ENCODE results near the gene NOTCH1. TPM values are rescaled to one million over a fixed set of nuclear protein-coding genes. Genes with fewer than 3 reads are reported as not detected.
"Not testable (repeated sequence)": the region's sequence is repeated elsewhere in the genome, so short reads cannot be mapped to it uniquely, and the experiment has no call there.

The NOTCH1 gene
- total RNA-seq, 2 donors from 2014 or later = 71.6 to 84.2 TPM

GRCh38 chr9:136585531-136586120, 39.8 kb upstream of the NOTCH1 start:
- DNase-seq (no peak), ATAC-seq (replicated peaks in 1 of 2) (no peak)
- peaks cover 14% of the 10 kb centered on the region for H3K4me1 Mint-ChIP-seq (ENCODE audit: low read depth)
- H3K9me3 Mint-ChIP-seq = no peaks in the 10 kb centered on the region
- H3K27me3 Mint-ChIP-seq (ENCODE audit: low read depth) = no peaks in the 10 kb centered on the region
- H3K4me3 Mint-ChIP-seq = no peak overlapping the region
- no peak overlapping the region for H3K27ac Mint-ChIP-seq
- H3K36me3 Mint-ChIP-seq (ENCODE audit: insufficient read depth in 2 of 2) = no peaks in the 10 kb centered on the region

DNA sequence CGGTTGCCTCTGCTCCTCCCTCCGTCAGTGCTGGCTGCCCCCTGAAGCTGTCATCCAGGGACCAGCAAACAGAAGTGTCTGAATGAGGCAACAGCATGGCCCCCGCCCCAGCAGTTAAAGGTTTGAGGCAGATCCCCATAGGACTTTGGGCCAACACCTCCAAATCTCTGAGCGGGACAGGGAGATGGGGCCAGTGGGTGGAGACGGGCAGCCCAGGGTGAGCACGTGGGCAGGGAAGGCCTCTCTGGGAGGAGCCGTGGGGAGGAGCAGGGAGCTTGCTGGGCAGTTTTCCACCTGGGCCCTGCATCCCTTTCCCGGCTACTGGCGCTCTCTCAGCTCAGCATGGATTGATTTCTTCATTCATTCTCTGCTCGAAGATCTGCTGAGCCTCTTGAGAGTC, 39.1 kb upstream of the NOTCH1 start:
- ATAC-seq (replicated peaks in 1 of 2) (no peak), DNase-seq (no peak)
- Mint-ChIP-seq H3K4me1 (ENCODE audit: low read depth) (peaks cover 15% of the 10 kb centered on the region), H3K27me3 (ENCODE audit: low read depth) (no peaks in the 10 kb centered on the region), H3K36me3 (ENCODE audit: insufficient read depth in 2 of 2) (no peaks in the 10 kb centered on the region), H3K27ac (no peak overlapping the region), H3K9me3 (no peaks in the 10 kb centered on the region), H3K4me3 (no peak overlapping the region)

GRCh38 chr9:136584401-136584932, 38.6 kb upstream of the NOTCH1 start:
- ATAC-seq (replicated peaks in 1 of 2) = no peak
- Mint-ChIP-seq H3K9me3 (peaks cover 2 to 3% of the 10 kb centered on the region in 2 donors), H3K4me3 (no peak overlapping the region), H3K27me3 (ENCODE audit: low read depth) (no peaks in the 10 kb centered on the region), H3K4me1 (ENCODE audit: low read depth) (peaks cover 20% of the 10 kb centered on the region), H3K36me3 (ENCODE audit: insufficient read depth in 2 of 2) (peaks cover 0 to 2% of the 10 kb centered on the region in 2 donors), H3K27ac (no peak overlapping the region)
- no peak for DNase-seq

- no peak for DNase-seq
- Mint-ChIP-seq H3K27ac (no peak overlapping the region), H3K9me3 (peaks cover 2 to 3% of the 10 kb centered on the region in 2 donors), H3K4me1 (ENCODE audit: low read depth) (peaks cover 15% of the 10 kb centered on the region), H3K27me3 (ENCODE audit: low read depth) (no peaks in the 10 kb centered on the region), H3K36me3 (ENCODE audit: insufficient read depth in 2 of 2) (peaks cover 0 to 2% of the 10 kb centered on the region in 2 donors), H3K4me3 (no peak overlapping the region)
- ATAC-seq (replicated peaks in 1 of 2) = no peak
These were observed 37.3 kb upstream of the NOTCH1 start for GRCh38 chr9:136582977-136583735.

GRCh38 chr9:136581614-136582447, 36.0 kb upstream of the NOTCH1 start:
- H3K27me3 Mint-ChIP-seq (ENCODE audit: low read depth) = no peaks in the 10 kb centered on the region
- H3K36me3 Mint-ChIP-seq (ENCODE audit: insufficient read depth in 2 of 2) = peaks cover 0 to 2% of the 10 kb centered on the region in 2 donors
- DNase-seq (no peak), ATAC-seq (replicated peaks in 1 of 2) (no peak)
- no peak overlapping the region for H3K27ac Mint-ChIP-seq
- H3K9me3 Mint-ChIP-seq = peaks cover 2 to 3% of the 10 kb centered on the region in 2 donors
- H3K4me3 Mint-ChIP-seq = no peak overlapping the region
- peaks cover 14% of the 10 kb centered on the region for H3K4me1 Mint-ChIP-seq (ENCODE audit: low read depth)

- H3K4me3 Mint-ChIP-seq; H3K36me3 Mint-ChIP-seq (ENCODE audit: insufficient read depth in 2 of 2); DNase-seq; H3K27me3 Mint-ChIP-seq (ENCODE audit: low read depth); ATAC-seq (replicated peaks in 1 of 2); H3K9me3 Mint-ChIP-seq: not testable (repeated sequence)
- H3K27ac Mint-ChIP-seq = peak overlapping the region; percentile 18
- H3K4me1 Mint-ChIP-seq (ENCODE audit: low read depth) = peaks cover 14% of the 10 kb centered on the region
These were observed 33.9 kb upstream of the NOTCH1 start for GRCh38 chr9:136579650-136580219.

DNA sequence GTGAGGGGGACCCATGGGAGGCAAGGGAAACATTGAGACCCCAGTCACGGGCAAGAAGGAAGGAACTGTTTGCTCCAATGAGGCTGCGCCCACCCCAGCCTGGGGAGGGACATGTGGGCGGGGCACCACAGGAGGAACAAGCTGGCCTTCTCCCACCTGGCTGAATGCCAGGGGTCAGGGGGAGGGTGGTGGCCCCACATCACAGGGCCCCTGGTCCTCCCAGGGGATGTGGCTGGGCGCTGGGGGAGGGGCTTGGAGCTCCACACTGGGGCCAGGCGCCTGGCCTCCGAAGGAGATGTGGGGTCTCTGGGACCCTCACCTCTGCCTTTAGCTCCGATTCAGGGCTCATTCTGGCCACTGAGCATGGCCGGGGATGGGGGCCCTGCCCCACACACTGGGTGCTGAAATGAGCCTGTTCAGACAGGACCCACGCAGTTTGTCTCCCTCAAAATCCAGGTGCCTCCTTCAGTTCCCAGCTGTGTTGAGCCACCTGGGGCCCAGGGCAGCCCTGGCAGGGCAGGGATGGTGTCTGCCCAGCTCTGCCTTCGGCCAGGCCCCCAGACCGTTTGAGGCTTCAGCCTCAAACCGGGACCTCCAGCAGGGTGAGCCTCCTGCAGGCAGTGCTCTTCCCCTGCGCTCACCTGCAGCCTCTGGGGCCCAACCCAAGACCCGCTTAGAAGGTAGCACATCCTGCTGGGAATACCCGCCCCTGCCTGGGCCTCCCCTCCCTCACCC, 33.2 kb upstream of the NOTCH1 start:
- H3K4me3 Mint-ChIP-seq = no peak overlapping the region
- H3K27ac Mint-ChIP-seq = no peak overlapping the region
- H3K9me3 Mint-ChIP-seq = peaks cover 2 to 3% of the 10 kb centered on the region in 2 donors
- peak in 1 of 2 donors; percentile 23 for ATAC-seq (replicated peaks in 1 of 2)
- H3K27me3 Mint-ChIP-seq (ENCODE audit: low read depth) = no peaks in the 10 kb centered on the region
- H3K36me3 Mint-ChIP-seq (ENCODE audit: insufficient read depth in 2 of 2) = peaks cover 0 to 2% of the 10 kb centered on the region in 2 donors
- peaks cover 14% of the 10 kb centered on the region for H3K4me1 Mint-ChIP-seq (ENCODE audit: low read depth)
- DNase-seq = no peak

GRCh38 chr9:136578626-136578914, 32.7 kb upstream of the NOTCH1 start:
- Mint-ChIP-seq H3K4me1 (ENCODE audit: low read depth) (peaks cover 14% of the 10 kb centered on the region), H3K36me3 (ENCODE audit: insufficient read depth in 2 of 2) (peaks cover 0 to 2% of the 10 kb centered on the region in 2 donors), H3K27ac (no peak overlapping the region), H3K27me3 (ENCODE audit: low read depth) (no peaks in the 10 kb centered on the region), H3K4me3 (no peak overlapping the region), H3K9me3 (peaks cover 2 to 3% of the 10 kb centered on the region in 2 donors)
- DNase-seq (no peak), ATAC-seq (replicated peaks in 1 of 2) (no peak)

DNA sequence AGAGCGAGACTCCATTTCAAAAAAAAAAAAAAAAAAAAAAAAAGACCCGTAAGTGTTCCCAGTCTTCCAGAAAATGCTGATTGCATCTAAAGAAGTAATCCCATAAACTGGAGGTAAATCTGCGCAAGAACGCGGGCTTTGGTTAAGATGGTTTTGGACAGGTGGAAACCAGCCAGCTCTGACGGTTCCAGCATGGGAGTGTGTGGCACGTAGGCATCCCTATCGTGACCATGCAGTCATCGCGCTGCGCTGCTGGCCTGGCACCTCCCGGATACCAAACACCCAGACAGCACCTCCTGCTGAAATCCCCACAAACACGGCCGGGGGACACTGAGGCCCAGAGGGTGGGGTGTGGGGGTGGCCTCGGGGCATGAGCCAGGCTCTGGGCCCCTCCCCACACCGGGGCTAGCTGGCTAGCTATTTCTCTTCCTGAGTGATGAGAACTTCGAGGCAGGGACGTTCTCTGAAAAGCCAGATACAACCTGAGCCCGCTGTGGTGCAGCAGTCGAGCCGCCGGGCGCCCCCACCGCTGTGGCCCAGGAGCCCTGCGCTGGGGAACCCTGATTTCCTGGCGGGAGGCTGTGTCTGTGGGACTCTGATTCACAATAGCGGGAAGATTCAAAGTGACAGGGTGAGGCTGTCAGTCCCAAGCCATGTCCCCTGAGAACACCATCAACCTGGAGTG, 32.2 kb upstream of the NOTCH1 start:
- Mint-ChIP-seq H3K27me3 (ENCODE audit: low read depth) (no peaks in the 10 kb centered on the region), H3K9me3 (peaks cover 2 to 3% of the 10 kb centered on the region in 2 donors), H3K36me3 (ENCODE audit: insufficient read depth in 2 of 2) (peaks cover 0 to 2% of the 10 kb centered on the region in 2 donors), H3K4me3 (no peak overlapping the region), H3K27ac (no peak overlapping the region), H3K4me1 (ENCODE audit: low read depth) (peaks cover 14% of the 10 kb centered on the region)
- ATAC-seq (replicated peaks in 1 of 2) = peak in 1 of 2 donors; percentile 25
- no peak for DNase-seq

DNA sequence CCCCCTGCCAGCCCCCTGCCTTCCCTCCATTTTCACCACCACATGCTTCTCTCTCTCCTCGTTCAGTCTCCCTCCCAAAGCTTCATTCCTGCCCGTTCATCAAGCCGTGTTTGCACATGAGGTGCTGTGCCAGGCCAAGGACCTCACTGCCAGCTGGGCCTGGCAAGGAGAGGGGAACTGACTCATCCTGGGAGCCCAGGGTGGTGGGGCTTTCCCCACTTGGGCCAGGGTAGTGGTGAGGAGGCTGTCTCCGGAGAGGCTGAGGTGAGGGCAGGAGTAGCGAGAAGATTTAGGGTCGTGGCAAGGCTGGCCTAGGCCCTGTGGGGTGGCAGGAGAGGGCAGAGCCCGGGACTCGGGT, 30.4 kb upstream of the NOTCH1 start:
- ATAC-seq (replicated peaks in 1 of 2) (peak; percentile 73 to 74), DNase-seq (peak; percentile 19 to 36)
- peaks cover 0 to 2% of the 10 kb centered on the region in 2 donors for H3K36me3 Mint-ChIP-seq (ENCODE audit: insufficient read depth in 2 of 2)
- no peaks in the 10 kb centered on the region for H3K27me3 Mint-ChIP-seq (ENCODE audit: low read depth)
- H3K27ac Mint-ChIP-seq = no peak overlapping the region
- H3K4me1 Mint-ChIP-seq (ENCODE audit: low read depth) = peaks cover 14% of the 10 kb centered on the region
- peaks cover 2 to 3% of the 10 kb centered on the region in 2 donors for H3K9me3 Mint-ChIP-seq
- H3K4me3 Mint-ChIP-seq = no peak overlapping the region

- Mint-ChIP-seq H3K4me1 (ENCODE audit: low read depth) (peaks cover 14% of the 10 kb centered on the region), H3K27ac (no peak overlapping the region), H3K9me3 (peaks cover 2 to 3% of the 10 kb centered on the region in 2 donors), H3K27me3 (ENCODE audit: low read depth) (no peaks in the 10 kb centered on the region), H3K36me3 (ENCODE audit: insufficient read depth in 2 of 2) (peaks cover 0 to 2% of the 10 kb centered on the region in 2 donors), H3K4me3 (no peak overlapping the region)
- DNase-seq = no peak
- ATAC-seq (replicated peaks in 1 of 2) = no peak
These were observed 29.9 kb upstream of the NOTCH1 start for GRCh38 chr9:136575626-136576268.
